Skin of body (tissue), 1 donor: Measurements from ENCODE around the gene AGBL3. TPM values are rescaled to one million over a fixed set of nuclear protein-coding genes. Genes with fewer than 3 reads are reported as not detected.

ENCODE experiments used
- total RNA-seq: library from RNA; depleted of rRNA; stranded (reverse); fragments of >200 nt; gene quantifications from one replicate; pipeline ENCODE4 v1.2.3, GENCODE V29; 2014

The AGBL3 gene
- total RNA-seq, 1 donor from 2014 or later: 2.0 TPM

Other genes starting within 250 kb of the AGBL3 start
- 196 TPM for gene CALD1, start 206.9 kb upstream of the AGBL3 start, total RNA-seq
- 5.4 TPM for gene TMEM140, start 161.6 kb downstream of the AGBL3 start, total RNA-seq
- 17.6 TPM for gene CYREN, start 184.2 kb downstream of the AGBL3 start, total RNA-seq
- 13.1 TPM for gene WDR91, start 225.0 kb downstream of the AGBL3 start, total RNA-seq
- gene STRA8, start 247.3 kb downstream of the AGBL3 start, total RNA-seq: not detected